Pulmonary artery endothelial cell (primary cell): ENCODE results near the gene PHF14. TPM values are rescaled to one million over a fixed set of nuclear protein-coding genes. Genes with fewer than 3 reads are reported as not detected.

Experiments used
- DNase-seq: peaks from one replicate; pipeline ENCODE4 v3.0.0-alpha.2; 2011; ENCODE audit warnings: low read depth, low spot score
- total RNA-seq: library from RNA; depleted of rRNA; stranded (reverse); fragments of >200 nt; gene quantifications from 2 replicates; pipeline ENCODE4 v1.2.3, GENCODE V29; 2014

Gene PHF14
- total RNA-seq, 1 donor from 2014 or later, result 34.5 TPM

GRCh38 chr7:11170175-11170574 lies 196.5 kb downstream of the PHF14 start:
- DNase-seq, result no peak

GRCh38 chr7:11170863-11171568 lies 197.3 kb downstream of the PHF14 start:
- DNase-seq, result no peak

GRCh38 chr7:11171569-11172192 lies 198.0 kb downstream of the PHF14 start:
- DNase-seq, result no peak

GRCh38 chr7:11172835-11173234 lies 199.2 kb downstream of the PHF14 start:
- DNase-seq, result no peak

GRCh38 chr7:11175371-11175770 lies 201.7 kb downstream of the PHF14 start:
- no peak for DNase-seq

- DNase-seq, result no peak
These were observed 202.2 kb downstream of the PHF14 start for GRCh38 chr7:11175887-11176286.

- DNase-seq, result no peak
These were observed 203.4 kb downstream of the PHF14 start for GRCh38 chr7:11176985-11177555.

GRCh38 chr7:11177793-11178192 lies 204.1 kb downstream of the PHF14 start:
- DNase-seq, result no peak

GRCh38 chr7:11181590-11181989 lies 207.9 kb downstream of the PHF14 start:
- no peak for DNase-seq

- no peak for DNase-seq
These were observed 209.1 kb downstream of the PHF14 start for GRCh38 chr7:11182736-11183135.

GRCh38 chr7:11185179-11185815 lies 211.6 kb downstream of the PHF14 start:
- no peak for DNase-seq

- DNase-seq, result no peak
These were observed 215.0 kb downstream of the PHF14 start for GRCh38 chr7:11188529-11189310.

- DNase-seq, result no peak
These were observed 217.4 kb downstream of the PHF14 start for GRCh38 chr7:11191081-11191480.

- no peak for DNase-seq
These were observed 218.0 kb downstream of the PHF14 start for GRCh38 chr7:11191574-11192220.

GRCh38 chr7:11192506-11192905 lies 218.8 kb downstream of the PHF14 start:
- no peak for DNase-seq

GRCh38 chr7:11193131-11193867 lies 219.6 kb downstream of the PHF14 start:
- DNase-seq, result no peak

GRCh38 chr7:11193888-11194287 lies 220.2 kb downstream of the PHF14 start:
- DNase-seq, result no peak

GRCh38 chr7:11194492-11194891 lies 220.8 kb downstream of the PHF14 start:
- no peak for DNase-seq

- DNase-seq, result no peak
These were observed 221.8 kb downstream of the PHF14 start for GRCh38 chr7:11195502-11195901.

GRCh38 chr7:11196143-11196542 lies 222.5 kb downstream of the PHF14 start:
- no peak for DNase-seq
